Measurements from ENCODE around the gene BIRC7.

BIRC7 gene

GRCh38 chr20:63281742-63282665 lies 46.3 kb downstream of the BIRC7 start:
- DNase-seq (ENCODE audit: low read depth in 3 of 3): no peak

DNA sequence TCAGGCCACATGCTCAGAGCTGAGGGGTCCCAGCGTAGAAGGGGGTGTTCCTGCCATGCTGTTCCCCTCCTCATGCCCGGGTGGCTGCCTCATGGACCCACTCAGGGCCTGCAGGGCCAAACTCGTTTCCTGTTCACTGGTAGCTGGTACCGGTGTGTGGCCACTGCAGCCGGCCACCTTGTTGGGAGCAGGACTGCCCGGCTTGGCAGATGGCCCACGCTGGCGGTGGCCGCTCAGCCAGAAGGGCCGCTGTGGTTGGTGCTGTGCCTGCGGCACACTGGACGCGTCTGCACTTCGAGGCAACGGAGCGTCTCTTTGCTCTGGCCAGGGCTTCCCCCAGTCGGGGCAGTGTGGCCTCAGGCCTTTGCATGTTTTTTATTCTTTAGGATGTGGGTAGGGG lies 47.2 kb downstream of the BIRC7 start:
- no peak for DNase-seq (ENCODE audit: low read depth in 3 of 3)

DNA sequence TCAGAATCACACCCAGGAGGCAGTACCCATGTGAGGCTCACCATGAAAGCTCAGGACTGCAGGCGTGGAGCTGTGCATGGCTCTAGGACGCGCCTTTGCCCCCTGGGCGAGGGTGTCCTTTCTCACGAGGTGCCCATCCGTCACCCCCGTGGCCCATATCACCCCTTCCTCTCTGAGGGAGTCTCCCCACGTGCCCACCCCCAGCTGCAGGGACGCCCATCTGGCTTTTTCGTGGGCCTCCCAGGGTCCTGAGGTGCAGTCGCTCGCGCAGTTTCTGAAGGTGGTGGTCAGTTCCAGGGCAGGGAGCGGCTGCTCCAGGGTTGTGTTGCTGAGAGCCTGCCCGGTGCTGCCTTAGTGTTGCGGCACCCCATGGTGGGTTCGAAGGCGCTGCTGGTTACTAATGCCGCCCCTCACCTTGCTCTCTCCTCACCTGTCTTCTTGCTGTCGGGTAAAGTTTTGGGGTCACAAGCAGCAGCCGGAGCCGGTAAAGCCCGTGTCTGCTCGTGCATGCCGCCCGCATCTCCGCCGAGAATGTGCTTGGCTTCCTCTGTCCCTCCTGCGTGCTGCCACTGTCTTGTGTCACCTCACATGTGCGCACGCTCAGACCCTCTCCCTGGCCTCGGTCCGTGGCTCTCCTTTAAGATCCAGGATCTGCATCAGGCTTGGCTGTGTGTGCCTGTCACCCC lies 47.8 kb downstream of the BIRC7 start:
- DNase-seq (ENCODE audit: low read depth in 3 of 3): no peak

- no peak for DNase-seq (ENCODE audit: low read depth in 3 of 3)
Observed at GRCh38 chr20:63284083-63284440, 48.4 kb downstream of the BIRC7 start.

DNA sequence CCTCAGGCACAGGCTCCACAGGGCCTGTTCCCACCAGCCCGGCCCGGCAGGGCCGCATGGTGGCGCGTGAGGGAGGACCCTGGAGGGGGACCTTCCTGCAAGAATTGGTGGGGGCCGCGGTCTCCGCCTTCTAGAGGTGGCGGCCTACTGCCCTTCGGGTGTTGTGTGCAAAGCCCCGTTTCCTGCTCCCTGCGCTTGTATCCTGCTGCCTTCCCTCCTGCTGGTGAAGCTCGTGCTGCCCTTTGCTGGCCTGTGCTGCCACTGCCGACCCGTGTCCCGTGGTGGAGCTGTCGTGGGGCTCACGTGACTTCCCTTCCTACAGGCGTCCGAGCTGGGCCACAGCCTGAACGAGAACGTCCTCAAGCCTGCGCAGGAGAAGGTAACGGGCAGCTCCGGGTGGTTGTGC lies 48.8 kb downstream of the BIRC7 start:
- no peak for DNase-seq (ENCODE audit: low read depth in 3 of 3)

DNA sequence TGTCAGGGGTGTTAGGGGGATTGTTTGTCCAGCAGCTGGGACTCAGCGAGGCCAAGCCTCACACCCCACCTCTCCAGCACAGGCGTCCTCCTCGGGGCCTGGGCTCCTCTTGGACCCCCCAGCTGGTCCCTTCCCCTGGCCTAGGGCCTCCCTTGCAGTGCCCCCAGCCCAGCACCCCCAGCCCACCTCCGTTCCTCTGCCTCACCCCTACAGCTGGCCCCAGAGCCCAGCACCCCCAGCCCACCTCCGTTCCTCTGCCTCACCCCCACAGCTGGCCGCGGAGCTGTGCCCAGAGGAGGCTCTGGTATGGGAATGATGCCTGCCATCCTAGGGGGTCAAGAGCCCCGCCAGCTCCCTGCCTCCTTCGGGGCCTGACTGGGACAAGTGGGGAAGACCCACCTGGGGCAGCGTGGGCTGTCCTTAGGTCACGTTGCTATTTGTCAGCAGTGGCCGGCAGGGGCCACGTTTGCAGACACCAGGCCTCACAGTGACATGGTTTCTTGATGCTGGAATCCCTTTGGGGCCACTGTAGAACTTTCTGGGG lies 49.3 kb downstream of the BIRC7 start:
- no peak for DNase-seq (ENCODE audit: low read depth in 3 of 3)

DNA sequence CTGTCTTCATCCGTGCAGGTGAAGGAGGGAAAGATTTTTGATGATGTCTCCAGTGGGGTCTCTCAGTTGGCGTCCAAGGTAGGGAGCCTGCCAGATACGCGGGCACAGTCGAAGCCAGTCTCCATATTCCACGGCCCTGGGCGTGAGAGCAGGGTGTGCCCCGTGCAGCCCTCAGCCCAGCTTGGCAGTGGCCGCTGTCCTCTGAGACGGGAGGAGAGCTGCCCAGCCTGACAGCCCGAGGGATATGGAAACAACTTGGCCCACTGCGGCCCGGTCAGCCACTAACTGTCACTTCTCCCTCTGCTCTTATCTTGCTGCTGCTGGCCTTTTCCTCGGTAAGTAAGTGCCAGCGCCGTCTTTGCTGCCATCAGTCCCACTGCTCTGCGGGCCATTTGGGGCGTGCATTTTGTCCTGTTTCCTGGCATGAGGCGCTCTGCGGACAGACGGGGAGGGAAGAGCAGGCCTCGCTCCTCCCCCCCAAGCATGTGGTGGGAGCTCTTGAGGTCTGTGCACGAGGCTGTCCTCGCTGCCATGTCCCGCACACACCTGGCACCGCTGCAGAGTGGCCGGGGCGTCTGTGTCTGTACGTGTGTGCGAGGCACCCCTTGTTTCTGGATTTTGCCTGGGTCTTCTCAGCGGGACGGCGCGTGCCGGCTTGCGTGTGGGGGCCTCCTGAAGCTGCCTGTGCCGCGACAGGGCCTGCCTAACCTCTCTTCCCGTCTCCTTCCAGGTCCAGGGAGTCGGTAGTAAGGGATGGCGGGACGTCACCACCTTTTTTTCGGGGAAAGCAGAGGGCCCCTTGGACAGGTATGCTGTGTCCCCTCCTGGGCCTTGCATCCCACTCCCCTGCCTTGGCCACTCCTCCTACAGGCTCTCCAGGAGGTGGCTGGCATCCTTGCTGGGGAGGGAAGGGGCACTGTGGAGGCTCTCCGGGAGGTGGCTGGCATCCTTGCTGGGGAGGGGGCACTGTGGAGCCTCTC lies 50.2 kb downstream of the BIRC7 start:
- DNase-seq (ENCODE audit: low read depth in 3 of 3): no peak

DNA sequence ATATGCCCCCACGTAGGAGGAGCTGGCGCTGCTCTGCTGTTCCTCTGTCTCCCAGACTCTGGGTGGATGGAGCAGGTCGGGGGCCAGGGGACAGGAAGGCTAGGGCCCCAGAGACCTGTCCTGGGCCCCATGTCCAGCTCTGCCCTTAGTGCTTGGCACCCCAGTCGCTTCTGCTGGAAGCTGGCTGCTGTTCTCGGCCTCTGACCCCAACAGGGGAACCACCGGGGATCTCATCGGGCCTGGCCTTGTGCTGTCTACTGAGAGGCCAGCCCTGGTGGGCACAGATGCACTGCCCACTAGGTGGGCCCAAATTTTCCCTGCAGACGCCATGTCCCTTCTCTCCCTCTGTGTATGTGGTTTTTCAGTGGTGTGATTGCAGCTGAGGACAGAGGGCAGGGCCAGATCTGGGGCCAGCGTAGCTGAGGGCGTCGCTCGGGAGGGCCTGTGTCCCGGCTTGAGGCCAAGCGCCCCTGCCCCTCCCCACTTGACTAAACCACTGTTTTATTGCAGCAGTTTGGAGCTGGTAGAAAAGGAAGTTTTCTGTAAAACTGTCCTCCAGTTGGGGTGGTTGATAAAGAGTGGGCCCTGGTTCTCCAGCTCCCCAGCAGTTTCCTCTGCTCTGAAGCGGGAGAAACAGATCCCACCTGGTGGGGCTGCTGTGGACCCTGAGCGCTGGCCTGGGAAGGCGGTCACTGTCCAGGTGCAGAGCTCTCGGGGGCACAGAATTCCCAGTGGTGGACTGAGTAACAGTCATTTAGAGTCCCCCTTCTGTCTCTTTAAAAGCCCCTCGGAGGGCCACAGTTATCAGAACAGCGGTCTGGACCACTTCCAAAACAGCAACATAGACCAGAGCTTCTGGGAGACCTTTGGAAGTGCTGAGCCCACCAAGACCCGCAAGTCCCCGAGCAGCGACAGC lies 51.3 kb downstream of the BIRC7 start:
- DNase-seq (ENCODE audit: low read depth in 3 of 3): no peak

DNA sequence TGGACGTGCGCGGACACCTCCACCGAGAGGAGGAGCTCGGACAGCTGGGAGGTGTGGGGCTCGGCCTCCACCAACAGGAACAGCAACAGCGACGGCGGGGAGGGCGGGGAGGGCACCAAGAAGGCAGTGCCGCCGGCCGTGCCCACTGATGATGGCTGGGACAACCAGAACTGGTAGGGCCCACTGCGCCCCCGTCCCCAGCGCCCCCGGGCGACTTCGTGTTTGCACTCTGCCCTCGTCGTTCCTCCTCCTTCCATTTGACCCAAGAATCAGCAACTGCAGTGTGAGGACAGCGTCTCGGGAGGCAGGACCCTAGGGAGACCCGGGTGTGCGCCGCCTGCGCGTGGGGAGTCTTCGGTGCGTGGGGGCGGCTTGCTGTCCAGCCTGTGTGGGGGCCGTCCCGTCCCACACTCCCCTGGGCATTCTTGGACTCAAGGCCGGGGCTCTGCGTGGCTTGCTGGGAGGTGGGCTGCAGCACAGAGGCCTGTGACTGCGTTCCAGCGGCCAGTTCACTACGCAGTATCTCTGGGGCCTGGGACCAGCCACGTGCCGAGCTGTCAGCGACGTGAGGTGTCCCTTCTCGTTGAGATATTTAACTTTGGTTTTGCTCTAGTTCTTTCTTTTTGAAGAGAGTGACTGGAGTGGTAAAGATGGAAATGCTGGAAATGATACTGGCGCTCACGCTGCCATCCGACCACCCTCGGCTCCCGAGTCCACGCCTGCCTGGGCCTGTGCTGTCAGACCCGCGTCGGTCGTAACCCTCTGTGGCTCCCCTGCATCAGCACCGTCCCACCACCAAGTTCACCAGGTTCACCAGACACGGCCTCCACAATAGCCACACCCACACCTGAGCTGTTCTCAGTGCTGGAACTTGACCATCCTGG lies 52.2 kb downstream of the BIRC7 start:
- no peak for DNase-seq (ENCODE audit: low read depth in 3 of 3)

DNA sequence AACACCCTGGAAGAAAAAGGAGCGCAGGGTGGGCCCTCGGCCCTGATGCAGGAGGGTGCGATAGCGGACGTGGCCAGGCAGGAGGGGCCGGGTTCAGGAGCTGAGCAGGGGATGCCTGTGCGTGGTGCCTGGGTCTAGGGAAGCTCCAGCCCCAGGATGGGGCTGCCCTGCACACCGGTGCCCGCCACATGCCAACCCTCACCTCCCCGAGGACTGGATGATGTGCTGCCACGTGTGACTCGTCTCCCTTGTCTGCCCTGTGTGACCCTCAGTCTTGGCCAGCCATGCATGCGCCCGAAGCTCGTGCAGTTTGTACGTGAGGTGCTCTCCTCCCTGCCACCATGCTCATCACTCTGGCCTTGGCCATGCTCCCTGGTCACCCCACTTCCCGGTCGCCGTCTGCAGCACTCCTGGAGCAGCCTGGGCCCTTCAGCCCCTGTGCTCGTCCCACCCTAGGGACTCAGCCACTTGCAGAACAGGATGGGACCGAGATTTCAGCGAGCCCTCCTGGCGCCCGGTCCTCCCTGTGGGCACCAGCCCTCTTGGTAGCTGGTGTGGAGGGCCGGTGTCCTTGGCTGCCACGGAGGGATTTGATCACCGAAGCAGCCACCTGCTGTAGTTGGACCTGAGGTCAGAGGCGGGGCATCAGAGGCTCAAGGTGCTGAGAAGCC lies 53.0 kb downstream of the BIRC7 start:
- DNase-seq (ENCODE audit: low read depth in 3 of 3): no peak

- no peak for DNase-seq (ENCODE audit: low read depth in 3 of 3)
Observed at GRCh38 chr20:63289311-63290135, 53.8 kb downstream of the BIRC7 start.
